NCI-H748 treated with DMSO at 0.1 percent for 48 hours (cell line): Measurements from ENCODE around the gene AGAP3.

ENCODE experiments used
- DNase-seq: peaks from one replicate; lab custom pipeline; 2025; lab: John Stamatoyannopoulos, UW

AGAP3 gene

GRCh38 chr7:151137076-151137675, 50.9 kb downstream of the AGAP3 start:
- DNase-seq, result no peak

GRCh38 chr7:151137791-151138152, 51.5 kb downstream of the AGAP3 start:
- DNase-seq, result no peak

GRCh38 chr7:151138153-151138851, 52.0 kb downstream of the AGAP3 start:
- DNase-seq, result no peak

GRCh38 chr7:151139071-151139790, 53.0 kb downstream of the AGAP3 start:
- DNase-seq, result no peak

GRCh38 chr7:151139791-151140190, 53.5 kb downstream of the AGAP3 start:
- no peak for DNase-seq

GRCh38 chr7:151140826-151141225, 54.6 kb downstream of the AGAP3 start:
- no peak for DNase-seq

- DNase-seq, result no peak
Observed at GRCh38 chr7:151141311-151141854, 55.1 kb downstream of the AGAP3 start.

- DNase-seq, result no peak
Observed at GRCh38 chr7:151141855-151142685, 55.8 kb downstream of the AGAP3 start.

GRCh38 chr7:151142686-151143040, 56.4 kb downstream of the AGAP3 start:
- no peak for DNase-seq

GRCh38 chr7:151143261-151144015, 57.2 kb downstream of the AGAP3 start:
- no peak for DNase-seq

GRCh38 chr7:151144387-151144786, 58.1 kb downstream of the AGAP3 start:
- DNase-seq, result no peak

- no peak for DNase-seq
Observed at GRCh38 chr7:151146761-151147160, 60.5 kb downstream of the AGAP3 start.

GRCh38 chr7:151148319-151149259, 62.3 kb downstream of the AGAP3 start:
- no peak for DNase-seq

GRCh38 chr7:151150388-151150787, 64.1 kb downstream of the AGAP3 start:
- no peak for DNase-seq

- no peak for DNase-seq
Observed at GRCh38 chr7:151152643-151153513, 66.6 kb downstream of the AGAP3 start.

GRCh38 chr7:151157645-151158329, 71.5 kb downstream of the AGAP3 start:
- DNase-seq, result no peak

GRCh38 chr7:151161757-151162156, 75.5 kb downstream of the AGAP3 start:
- no peak for DNase-seq

GRCh38 chr7:151166629-151167196, 80.4 kb downstream of the AGAP3 start:
- DNase-seq, result no peak
